Muscle layer of duodenum (tissue), 2 donors: ENCODE results near the gene CPNE1.

Experiments
- H3K27ac ChIP-seq: one replicate; pipeline ENCODE4 v1.7.0; 2013; ENCODE audit warnings: mild to moderate bottlenecking, low read length
- H3K27me3 ChIP-seq: one replicate; pipeline ENCODE4 v1.7.0; 2013; ENCODE audit warnings: low read depth, mild to moderate bottlenecking, control low read depth, low read length
- H3K36me3 ChIP-seq, 2 donors: one replicate each; pipeline ENCODE4 v1.7.0; 2013; ENCODE audit warnings: low read length in 2 of 2, control low read depth in 1 of 2, mild to moderate bottlenecking in 1 of 2; ENCODE audit not compliant: insufficient read depth in 2 of 2, control insufficient read depth in 1 of 2
- H3K4me1 ChIP-seq, 2 donors: one replicate each; pipeline ENCODE4 v1.7.0; 2013; ENCODE audit warnings: low read length in 2 of 2, mild to moderate bottlenecking in 2 of 2, control low read depth in 1 of 2, moderate library complexity in 1 of 2; ENCODE audit not compliant: insufficient read depth in 2 of 2, control insufficient read depth in 1 of 2
- H3K4me3 ChIP-seq, 2 donors: one replicate each; pipeline ENCODE4 v1.7.0; 2013; ENCODE audit warnings: low read length in 2 of 2, low read depth in 1 of 2, mild to moderate bottlenecking in 1 of 2
- H3K9me3 ChIP-seq, 2 donors: one replicate each; pipeline ENCODE4 v1.7.0; 2013; ENCODE audit warnings: low read length in 2 of 2, control low read depth in 1 of 2, mild to moderate bottlenecking in 1 of 2; ENCODE audit not compliant: control insufficient read depth in 1 of 2
- donor health status: healthy.

CPNE1 gene

GRCh38 chr20:35704514-35705261, 40.0 kb upstream of the CPNE1 start:
- Histone ChIP-seq H3K36me3 (peaks cover 45 to 59% of the 10 kb centered on the region in 2 donors), H3K27ac (no peak overlapping the region), H3K27me3 (no peaks in the 10 kb centered on the region), H3K9me3 (no peaks in the 10 kb centered on the region), H3K4me3 (no peak overlapping the region), H3K4me1 (peaks cover 6 to 14% of the 10 kb centered on the region in 2 donors)

GRCh38 chr20:35702824-35703695, 38.4 kb upstream of the CPNE1 start:
- no peaks in the 10 kb centered on the region for H3K27me3 ChIP-seq
- no peak overlapping the region for H3K4me3 ChIP-seq
- peaks cover 29 to 55% of the 10 kb centered on the region in 2 donors for H3K36me3 ChIP-seq
- no peaks in the 10 kb centered on the region for H3K9me3 ChIP-seq
- H3K4me1 ChIP-seq: peaks cover 8 to 14% of the 10 kb centered on the region in 2 donors
- no peak overlapping the region for H3K27ac ChIP-seq

DNA sequence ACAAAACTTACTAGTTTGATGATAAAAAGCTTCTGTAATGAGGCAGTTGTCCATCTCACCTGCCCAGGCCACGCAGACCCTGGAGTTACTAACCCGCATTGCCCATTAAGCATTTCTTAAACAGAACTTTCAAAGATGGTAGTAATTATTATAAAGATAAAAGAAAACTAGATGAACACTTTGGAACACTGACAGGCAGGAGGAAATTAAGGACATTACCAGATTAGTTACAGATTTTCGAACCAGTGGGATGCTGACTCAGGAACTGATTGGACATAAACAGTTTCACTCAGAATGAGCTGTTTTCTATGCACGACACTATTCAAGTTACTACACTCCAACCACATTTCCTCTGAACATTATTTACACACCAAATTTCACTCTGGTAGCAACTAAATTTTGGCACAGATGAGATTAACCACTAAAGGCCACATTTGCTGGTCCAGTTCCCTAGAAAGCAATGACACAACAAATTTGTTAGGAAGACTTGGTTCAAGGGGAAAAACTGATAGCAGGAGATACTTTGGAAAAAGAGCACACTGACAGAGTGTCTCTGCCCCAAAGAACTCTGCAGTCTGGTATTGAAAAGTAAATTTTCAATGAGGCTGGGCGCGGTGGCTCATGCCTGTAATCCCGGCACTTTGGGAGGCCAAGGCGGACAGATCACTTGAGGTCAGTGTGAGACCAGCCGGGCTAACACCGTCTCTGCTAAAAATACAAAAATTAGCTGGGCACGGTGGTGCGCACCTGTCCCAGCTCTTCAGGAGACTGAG, 37.5 kb upstream of the CPNE1 start:
- Histone ChIP-seq H3K27ac (no peak overlapping the region), H3K36me3 (peaks cover 28 to 50% of the 10 kb centered on the region in 2 donors), H3K4me1 (peaks cover 12 to 22% of the 10 kb centered on the region in 2 donors), H3K4me3 (no peak overlapping the region), H3K9me3 (no peaks in the 10 kb centered on the region), H3K27me3 (no peaks in the 10 kb centered on the region)

GRCh38 chr20:35700625-35701148, 36.0 kb upstream of the CPNE1 start:
- no peaks in the 10 kb centered on the region for H3K27me3 ChIP-seq
- H3K9me3 ChIP-seq: no peaks in the 10 kb centered on the region
- no peak overlapping the region for H3K27ac ChIP-seq
- no peak overlapping the region for H3K4me3 ChIP-seq
- H3K36me3 ChIP-seq: peaks cover 19 to 44% of the 10 kb centered on the region in 2 donors
- peaks cover 12 to 22% of the 10 kb centered on the region in 2 donors for H3K4me1 ChIP-seq

DNA sequence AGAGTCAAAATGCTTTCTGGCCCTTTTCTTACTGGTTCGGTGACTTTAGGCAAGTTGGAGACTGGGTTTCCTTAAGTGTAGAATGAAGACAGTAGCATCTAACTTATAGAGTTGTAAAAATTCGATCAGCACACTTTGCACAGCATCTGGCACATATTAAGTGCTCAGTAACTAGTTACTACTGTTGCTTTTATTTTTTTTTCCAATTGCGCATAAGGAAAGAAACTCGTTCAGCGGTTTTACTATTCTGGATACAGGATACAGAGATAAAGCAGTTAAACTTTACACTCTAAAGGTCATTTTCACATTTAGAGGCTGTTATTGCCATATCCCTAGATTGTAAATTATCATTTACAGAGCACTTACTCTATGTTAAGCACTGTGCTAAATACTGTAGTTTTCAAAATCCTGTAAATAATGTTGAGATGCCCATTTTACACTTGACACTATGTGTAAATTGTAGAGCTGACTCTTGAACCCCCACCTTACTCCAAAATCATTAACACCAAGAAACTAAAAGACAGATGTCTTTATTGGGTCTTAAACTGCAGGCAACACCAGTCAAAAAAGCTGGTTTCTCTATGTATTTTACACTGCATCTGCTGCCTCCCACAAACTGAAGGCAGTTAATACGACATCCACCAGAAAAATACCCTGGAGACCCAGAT, 35.4 kb upstream of the CPNE1 start:
- H3K36me3 ChIP-seq: peaks cover 20 to 46% of the 10 kb centered on the region in 2 donors
- H3K27ac ChIP-seq: peak overlapping the region; percentile 78
- H3K4me3 ChIP-seq: peak overlapping the region; percentile 65 to 89
- no peaks in the 10 kb centered on the region for H3K27me3 ChIP-seq
- no peaks in the 10 kb centered on the region for H3K9me3 ChIP-seq
- peaks cover 12 to 22% of the 10 kb centered on the region in 2 donors for H3K4me1 ChIP-seq

- H3K36me3 ChIP-seq: peaks cover 14 to 46% of the 10 kb centered on the region in 2 donors
- H3K4me3 ChIP-seq: peak within 1 kb of the TSS; percentile 65 to 89
These were observed 34.6 kb upstream of the CPNE1 start, which contains the start of the genes NFS1 and ROMO1 for GRCh38 chr20:35699127-35699956. TSS of gene NFS1 (minus strand) at chr20:35699352. CDS start at chr20:35699288, 64 bp downstream. TSS of gene ROMO1 (plus strand) at chr20:35699405. CDS start at chr20:35699633, 228 bp downstream.

GRCh38 chr20:35698298-35699126, 33.8 kb upstream of the CPNE1 start:
- Histone ChIP-seq H3K27ac (peak overlapping the region; percentile 10), H3K36me3 (peaks cover 12 to 41% of the 10 kb centered on the region in 2 donors), H3K4me3 (peak overlapping the region; percentile 65 to 89), H3K4me1 (peaks cover 12 to 22% of the 10 kb centered on the region in 2 donors), H3K9me3 (no peaks in the 10 kb centered on the region), H3K27me3 (no peaks in the 10 kb centered on the region)

More at GRCh38 chr20:35699127-35699956, 34.6 kb upstream of the CPNE1 start, which contains the start of the genes NFS1 and ROMO1:
- H3K4me1 ChIP-seq: peaks cover 12 to 22% of the 10 kb centered on the region in 2 donors
- peak within 1 kb of the TSS; percentile 78 for H3K27ac ChIP-seq
- no peaks in the 10 kb centered on the region for H3K27me3 ChIP-seq
- no peaks in the 10 kb centered on the region for H3K9me3 ChIP-seq

DNA sequence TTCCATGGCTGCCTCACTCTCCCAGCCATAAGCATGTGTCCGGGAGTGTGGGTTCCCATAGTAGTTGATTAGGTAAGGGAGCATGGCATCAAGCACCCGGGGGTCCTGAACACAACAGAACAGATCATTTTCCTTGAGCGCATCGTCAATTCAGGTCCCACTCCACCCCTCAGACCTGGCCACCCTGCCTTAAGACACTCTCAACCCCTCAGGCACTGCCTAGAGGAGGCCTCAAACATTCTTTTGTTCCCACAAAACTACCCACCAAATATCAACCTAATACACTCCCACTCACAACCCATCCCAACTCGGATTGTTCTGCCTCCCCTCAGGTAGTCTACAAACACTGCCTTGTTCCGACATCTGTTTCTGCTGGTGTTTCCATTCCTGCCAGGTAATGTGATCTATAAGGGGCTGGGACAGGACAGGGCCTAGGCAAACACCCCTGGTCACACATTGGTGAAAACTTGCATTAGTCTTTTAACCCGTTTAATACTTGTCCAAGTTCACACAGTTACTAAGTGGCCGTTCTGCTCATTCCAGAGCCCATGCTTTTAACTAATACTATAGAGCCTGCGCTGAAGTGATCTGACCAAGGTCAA, 33.1 kb upstream of the CPNE1 start:
- Histone ChIP-seq H3K4me3 (peak overlapping the region; percentile 65 to 89), H3K4me1 (peaks cover 12 to 22% of the 10 kb centered on the region in 2 donors), H3K27ac (no peak overlapping the region), H3K36me3 (peaks cover 11 to 37% of the 10 kb centered on the region in 2 donors), H3K27me3 (no peaks in the 10 kb centered on the region), H3K9me3 (no peaks in the 10 kb centered on the region)

DNA sequence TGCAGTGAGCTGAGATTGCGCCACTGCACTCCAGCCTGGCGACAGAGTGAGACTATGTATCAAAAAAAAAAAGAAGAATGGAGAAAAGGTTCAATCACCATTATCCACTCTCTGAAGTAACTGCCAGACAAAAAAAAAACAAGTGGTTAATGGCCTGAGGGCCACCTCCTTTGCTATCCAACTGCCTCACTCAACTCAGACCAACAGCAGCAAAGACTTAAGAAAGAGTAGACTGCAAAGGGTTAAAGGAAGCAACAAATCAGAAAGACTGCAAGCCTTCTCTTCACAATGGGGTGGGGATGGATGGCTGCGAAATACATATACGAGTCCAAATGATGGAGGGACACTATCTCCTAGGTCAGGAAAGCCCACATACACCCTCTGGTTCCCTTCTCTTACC, 31.3 kb upstream of the CPNE1 start:
- Histone ChIP-seq H3K36me3 (peaks cover 6 to 29% of the 10 kb centered on the region in 2 donors), H3K27ac (no peak overlapping the region), H3K4me1 (peaks cover 12 to 22% of the 10 kb centered on the region in 2 donors)

More for the DNA sequence above, 31.3 kb upstream of the CPNE1 start:
- Histone ChIP-seq H3K9me3 (no peaks in the 10 kb centered on the region), H3K4me3 (no peak overlapping the region), H3K27me3 (no peaks in the 10 kb centered on the region)
